GM18951 (cell line): ENCODE measurements around the gene CAPN9.

ENCODE experiments used
- POLR2A ChIP-seq: IDR thresholded peaks from 4 replicates; pipeline ENCODE4 v1.6.1; 2011; ENCODE audit warnings: mild to moderate bottlenecking; ENCODE audit not compliant: insufficient read length, insufficient read depth; ENCODE audit errors: extremely low read depth
- in situ Hi-C: fragments of 300-500 bp; cut with MboI; formaldehyde crosslinking; loops from one replicate; pipeline ENCODE4 v1.12.0; 2022; ENCODE audit warnings: low sequenced_read_pairs, mixed read lengths, inconsistent platforms; ENCODE audit not compliant: unreplicated experiment

CAPN9 gene

DNA sequence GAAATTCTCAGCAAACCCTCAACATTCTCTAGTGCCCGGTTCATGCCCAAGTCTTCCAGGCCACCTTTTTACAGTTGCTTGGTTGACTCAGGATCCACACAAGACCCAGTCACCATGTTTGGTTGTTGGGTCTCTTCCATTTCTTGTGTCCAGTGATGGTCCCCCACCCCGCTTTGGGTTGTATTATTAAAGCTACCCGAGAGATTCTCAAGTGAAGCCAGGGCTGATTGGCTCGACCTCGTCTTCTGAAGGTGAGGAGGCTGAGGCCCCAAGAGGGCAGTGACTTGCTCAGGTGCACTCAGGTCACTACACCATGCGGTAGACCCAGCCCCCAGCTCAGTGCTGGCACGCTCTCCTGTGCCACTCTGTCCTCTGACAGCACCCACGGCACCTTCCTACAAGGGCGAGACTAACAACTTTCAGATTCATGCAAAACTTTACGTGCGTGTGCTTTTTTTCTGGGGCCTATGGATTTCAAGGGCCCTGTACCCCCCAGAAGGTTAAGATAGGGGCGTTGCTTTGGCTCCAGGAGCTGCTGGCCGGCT lies 50.3 kb downstream of the CAPN9 start:
- in situ Hi-C loops, result no loop called here
- no peak for TF ChIP-seq POLR2A

- in situ Hi-C loops, result no loop called here
- TF ChIP-seq POLR2A, result no peak
Measured at GRCh38 chr1:230797942-230798365, 50.8 kb downstream of the CAPN9 start.

- in situ Hi-C loops, result no loop called here
Measured at GRCh38 chr1:230798491-230798890, 51.3 kb downstream of the CAPN9 start.

DNA sequence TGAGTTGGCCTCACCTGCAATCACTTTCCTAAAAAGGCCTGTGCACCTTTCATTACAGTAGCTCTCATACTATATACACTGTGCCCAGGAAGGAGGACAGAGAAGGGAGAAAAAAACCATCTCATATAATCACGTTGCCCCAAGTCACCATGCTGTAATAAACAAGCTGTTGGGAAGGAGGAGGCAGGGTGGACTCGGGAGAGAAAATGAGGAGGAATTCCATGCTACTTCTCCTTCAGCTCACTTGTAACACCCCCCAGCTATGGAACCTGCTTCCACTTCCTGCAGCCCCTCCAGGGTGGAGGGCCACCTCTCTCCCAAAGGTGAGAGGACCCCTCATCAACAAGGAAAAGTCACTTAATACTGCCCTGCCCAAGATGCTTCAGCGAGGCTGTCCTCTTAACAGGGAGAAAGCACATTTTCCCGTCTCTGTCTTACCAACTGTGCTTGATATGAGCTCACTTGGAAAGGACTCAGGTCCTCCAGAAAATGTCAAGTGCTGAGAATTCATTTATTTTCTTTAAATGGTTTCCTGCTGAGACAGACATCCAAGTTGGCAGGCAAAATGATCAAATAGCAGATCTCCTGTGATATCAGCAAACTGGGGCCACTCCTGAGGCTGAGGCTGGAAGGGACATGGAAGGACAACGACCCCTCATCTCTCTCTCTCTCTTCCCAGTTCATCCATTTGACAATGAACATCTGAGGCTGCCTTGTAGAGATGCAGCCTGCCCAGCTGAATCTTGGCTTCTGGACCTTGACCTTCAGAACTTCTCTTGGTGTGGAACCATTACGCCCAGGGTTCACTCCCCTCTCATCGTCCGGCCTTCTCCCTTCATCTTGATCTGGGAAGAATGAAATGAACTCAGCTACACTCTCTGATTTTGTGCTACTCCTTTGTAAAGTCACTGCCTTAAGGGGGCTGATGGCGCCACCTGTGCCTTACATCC lies 54.0 kb downstream of the CAPN9 start:
- in situ Hi-C loops, result no loop called here

More at GRCh38 chr1:230798491-230798890, 51.3 kb downstream of the CAPN9 start:
- no peak for TF ChIP-seq POLR2A

GRCh38 chr1:230804396-230804795 lies 57.2 kb downstream of the CAPN9 start:
- in situ Hi-C loops, result no loop called here
- no peak for TF ChIP-seq POLR2A

More for the DNA sequence above, 54.0 kb downstream of the CAPN9 start:
- no peak for TF ChIP-seq POLR2A

- in situ Hi-C loops, result no loop called here
- TF ChIP-seq POLR2A, result no peak
Measured at GRCh38 chr1:230806552-230806951, 59.4 kb downstream of the CAPN9 start.

DNA sequence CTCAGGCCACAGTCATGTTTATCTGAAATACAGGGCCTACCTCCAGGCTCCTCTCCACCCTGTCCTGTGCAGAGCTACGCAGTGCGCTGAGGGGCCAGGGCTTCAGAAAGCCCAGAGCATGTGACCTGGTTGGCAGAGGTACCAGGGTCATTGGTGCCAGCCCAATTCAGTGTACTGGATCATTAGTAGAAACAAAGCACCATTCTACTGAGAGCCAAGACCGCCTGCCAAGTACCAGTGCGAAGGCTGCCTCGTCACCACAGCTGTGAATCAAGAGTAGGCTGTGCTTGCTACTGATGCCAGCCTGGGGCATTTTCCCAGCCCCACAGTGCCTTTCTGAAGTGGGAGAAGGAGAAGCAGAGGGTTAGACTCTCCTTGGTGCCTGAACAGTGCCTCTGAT lies 59.8 kb downstream of the CAPN9 start:
- in situ Hi-C loops, result no loop called here
- no peak for TF ChIP-seq POLR2A

GRCh38 chr1:230807561-230808280 lies 60.5 kb downstream of the CAPN9 start:
- in situ Hi-C loops, result no loop called here
- TF ChIP-seq POLR2A, result no peak

DNA sequence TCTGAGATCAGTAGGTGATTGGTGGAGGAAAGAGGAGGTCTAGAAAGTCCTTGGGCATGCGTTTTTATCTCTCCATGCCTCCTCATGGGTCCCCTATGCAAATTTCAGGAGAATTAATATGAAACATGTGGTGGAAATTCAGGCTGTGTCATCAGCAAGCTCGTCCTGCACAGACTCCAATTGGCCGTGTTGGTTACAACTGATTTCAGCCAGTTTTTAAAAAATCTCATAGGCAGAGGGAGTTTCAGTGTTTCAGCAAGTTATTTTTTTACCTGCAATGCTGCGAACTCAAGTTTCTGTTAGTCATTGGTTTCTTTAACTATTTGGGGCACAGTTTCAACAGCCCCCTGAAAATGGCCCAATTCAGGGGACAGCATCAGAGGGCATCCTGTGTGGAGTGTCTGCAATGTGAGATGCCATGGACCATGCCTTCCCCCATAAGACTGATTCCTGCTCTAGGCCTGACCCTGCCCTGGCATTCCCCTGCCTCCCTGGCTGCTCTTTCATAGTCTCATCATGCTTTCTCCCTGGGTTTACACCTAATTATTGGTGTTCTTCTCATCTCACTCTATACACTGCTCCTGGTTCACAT lies 61.2 kb downstream of the CAPN9 start:
- no peak for TF ChIP-seq POLR2A
- in situ Hi-C loops, result no loop called here

GRCh38 chr1:230809256-230809990 lies 62.2 kb downstream of the CAPN9 start:
- in situ Hi-C loops, result no loop called here
- no peak for TF ChIP-seq POLR2A

GRCh38 chr1:230812568-230812967 lies 65.4 kb downstream of the CAPN9 start:
- no peak for TF ChIP-seq POLR2A
- in situ Hi-C loops, result no loop called here

DNA sequence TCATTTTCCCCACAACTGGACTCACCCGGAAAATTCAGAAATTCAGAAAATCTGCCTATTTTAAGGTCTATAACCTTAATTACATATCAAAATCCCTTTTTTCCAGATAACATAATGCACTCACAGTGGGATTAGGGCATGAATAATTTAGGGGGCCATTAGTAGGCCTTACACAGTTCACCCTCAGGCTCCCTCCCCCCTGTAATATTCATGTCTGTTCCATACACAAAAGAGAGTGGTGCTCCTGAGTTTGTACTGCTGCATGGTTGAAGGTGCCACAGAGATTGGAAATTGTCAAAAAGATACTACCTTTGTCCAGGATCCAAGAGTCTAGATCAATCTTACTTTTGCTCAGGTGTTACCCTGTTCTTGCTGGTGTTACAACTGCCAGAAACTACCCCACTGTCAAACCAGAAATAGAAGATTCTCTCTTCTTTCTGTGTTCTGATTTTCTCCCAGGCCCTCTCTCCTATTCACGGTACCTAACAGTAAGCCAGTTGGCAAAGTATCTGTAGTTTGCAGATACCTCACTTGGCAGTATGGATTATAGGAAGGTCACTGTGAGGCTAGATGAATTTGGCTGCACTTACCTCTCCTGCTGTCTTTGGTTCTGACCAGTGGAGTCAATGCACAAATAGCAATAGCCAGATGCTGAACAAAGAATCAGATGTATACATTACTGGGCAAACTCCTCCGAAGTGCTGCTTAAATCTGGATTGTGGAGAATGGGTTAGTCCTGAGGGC lies 67.9 kb downstream of the CAPN9 start:
- in situ Hi-C loops, result no loop called here
- no peak for TF ChIP-seq POLR2A

- in situ Hi-C loops, result no loop called here
Measured at GRCh38 chr1:230816018-230816417, 68.8 kb downstream of the CAPN9 start.

More at GRCh38 chr1:230816018-230816417, 68.8 kb downstream of the CAPN9 start:
- no peak for TF ChIP-seq POLR2A
